Endothelial cell of umbilical vein (primary cell): ENCODE data around the gene MRPL54.

Source experiments
- CTCF ChIP-seq, 2 donors: IDR thresholded peaks; 1 replicate in 1 of 2; 2 replicates in 1 of 2; pipeline ENCODE4 v1.5.1; 2011; ENCODE audit warnings: low read length in 2 of 2, mild to moderate bottlenecking in 2 of 2, moderate library complexity in 2 of 2, control low read depth in 1 of 2, inconsistent platforms in 1 of 2, low read depth in 1 of 2; ENCODE audit not compliant: insufficient read depth in 1 of 2; ENCODE audit errors: extremely low read depth in 1 of 2
- EZH2 ChIP-seq: IDR thresholded peaks from 2 replicates; pipeline ENCODE4 v1.6.1; 2012; ENCODE audit warnings: borderline replicate concordance, low read depth, mild to moderate bottlenecking, moderate library complexity, low read length, inconsistent platforms; ENCODE audit not compliant: severe bottlenecking
- MAX ChIP-seq: IDR thresholded peaks from 2 replicates; pipeline ENCODE4 v1.6.1; 2011; ENCODE audit not compliant: insufficient read depth, insufficient read length

- no peak for TF ChIP-seq MAX
- TF ChIP-seq EZH2 = no peak
- peak; percentile 79 for TF ChIP-seq CTCF (IDR thresholded peaks at IDR 0.05; ENCODE audit: extremely low read depth in 1 of 2, insufficient read depth in 1 of 2, low read depth in 1 of 2, low read length in 2 of 2)
Measured at GRCh38 chr19:3761382-3762129, 926 bp upstream of the MRPL54 start, which contains the start of gene APBA3.
